ENCODE measurements around the gene PRC1. TPM values are rescaled to one million over a fixed set of nuclear protein-coding genes. Genes with fewer than 3 reads are reported as not detected.

Gene PRC1
- total RNA-seq, 1 experiment from 2014 or later, result 75.7 TPM

DNA sequence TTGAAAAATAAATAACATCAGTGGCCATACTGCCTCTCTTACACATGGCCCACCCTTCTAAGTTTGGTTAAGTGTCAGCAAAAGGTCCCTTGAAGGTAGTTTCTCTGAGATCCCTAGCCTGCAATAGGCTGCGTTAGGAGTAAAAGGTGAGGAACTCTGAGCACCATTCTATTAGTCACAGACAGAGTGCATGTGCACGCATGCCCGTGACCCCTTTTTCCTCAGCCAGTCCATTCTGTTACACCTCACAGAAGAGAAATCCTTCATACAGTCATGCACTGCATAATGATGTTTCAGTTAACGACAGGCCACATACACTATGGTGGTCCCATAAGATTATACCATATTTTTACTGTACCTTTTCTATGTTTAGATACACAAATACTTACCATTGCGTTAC lies 27.1 kb downstream of the PRC1 start:
- H3K27me3 Mint-ChIP-seq (ENCODE audit: low read depth), result no peaks in the 10 kb centered on the region
- Histone ChIP-seq H2BK15ac (ENCODE audit: low read depth, low read length) (no peak overlapping the region), H3K56ac (ENCODE audit: insufficient read length, low read depth, low read length) (no peak overlapping the region), H4K91ac (ENCODE audit: insufficient read length, low read depth, low read length) (no peak overlapping the region), H3K4ac (ENCODE audit: low read depth, low read length) (no peak overlapping the region), H3K9ac (ENCODE audit: extremely low read depth, insufficient read length, low read length) (no peak overlapping the region), H4K20me1 (ENCODE audit: control insufficient read depth, insufficient read depth, insufficient read length) (no peaks in the 10 kb centered on the region), H2BK20ac (ENCODE audit: low read depth, low read length, poor library complexity, severe bottlenecking) (no peak overlapping the region), H3K27ac (ENCODE audit: insufficient read length, low read depth, low read length) (no peak overlapping the region), H3K79me2 (ENCODE audit: insufficient read depth, low read length) (no peaks in the 10 kb centered on the region), H3K9me3 (ENCODE audit: control insufficient read depth, low read depth, low read length) (no peaks in the 10 kb centered on the region), H2BK12ac (ENCODE audit: insufficient read length, low read depth, low read length) (no peak overlapping the region), H2AFZ (ENCODE audit: low read length) (no peak overlapping the region), H3K14ac (ENCODE audit: insufficient read depth, low read length) (no peak overlapping the region), H3T11ph (ENCODE audit: low read length) (no peak overlapping the region), H3K23ac (ENCODE audit: insufficient read length, low read depth, low read length) (no peak overlapping the region), H3K4me2 (ENCODE audit: insufficient read depth, insufficient read length, low read length) (no peak overlapping the region), H3K18ac (ENCODE audit: insufficient read length, low read depth, low read length) (no peak overlapping the region), H4K5ac (ENCODE audit: insufficient read length, low read depth, low read length) (no peak overlapping the region), H3K23me2 (ENCODE audit: insufficient read length, low read depth, low read length, poor library complexity, severe bottlenecking) (no peaks in the 10 kb centered on the region), H2AK5ac (ENCODE audit: insufficient read length, low read length) (no peak overlapping the region), H3K4me1 (ENCODE audit: insufficient read depth, low read length) (no peaks in the 10 kb centered on the region), H3K27me3 (ENCODE audit: insufficient read depth, low read length) (no peaks in the 10 kb centered on the region), H4K8ac (replicated peaks; ENCODE audit: insufficient read length, low read depth, low read length) (no peak overlapping the region), H3K79me1 (ENCODE audit: insufficient read depth, low read depth, low read length, poor library complexity, severe bottlenecking) (no peaks in the 10 kb centered on the region), H2BK5ac (ENCODE audit: insufficient read length, low read length) (no peak overlapping the region), H2BK120ac (ENCODE audit: low read depth, low read length, poor library complexity, severe bottlenecking) (no peak overlapping the region)
- no peak overlapping the region for H3K4me3 Mint-ChIP-seq
- peaks cover 33 to 83% (median 78%) of the 10 kb centered on the region in 3 experiments for H3K36me3 Mint-ChIP-seq (ENCODE audit: insufficient read depth in 1 of 3, low read depth in 3 of 3)
- WGBS (ENCODE audit: extremely low coverage, insufficient read length, low lambda C conversion rate), result no CpG with 5 or more reads among the region's 5 CpGs
- TF ChIP-seq, protein P1, sequence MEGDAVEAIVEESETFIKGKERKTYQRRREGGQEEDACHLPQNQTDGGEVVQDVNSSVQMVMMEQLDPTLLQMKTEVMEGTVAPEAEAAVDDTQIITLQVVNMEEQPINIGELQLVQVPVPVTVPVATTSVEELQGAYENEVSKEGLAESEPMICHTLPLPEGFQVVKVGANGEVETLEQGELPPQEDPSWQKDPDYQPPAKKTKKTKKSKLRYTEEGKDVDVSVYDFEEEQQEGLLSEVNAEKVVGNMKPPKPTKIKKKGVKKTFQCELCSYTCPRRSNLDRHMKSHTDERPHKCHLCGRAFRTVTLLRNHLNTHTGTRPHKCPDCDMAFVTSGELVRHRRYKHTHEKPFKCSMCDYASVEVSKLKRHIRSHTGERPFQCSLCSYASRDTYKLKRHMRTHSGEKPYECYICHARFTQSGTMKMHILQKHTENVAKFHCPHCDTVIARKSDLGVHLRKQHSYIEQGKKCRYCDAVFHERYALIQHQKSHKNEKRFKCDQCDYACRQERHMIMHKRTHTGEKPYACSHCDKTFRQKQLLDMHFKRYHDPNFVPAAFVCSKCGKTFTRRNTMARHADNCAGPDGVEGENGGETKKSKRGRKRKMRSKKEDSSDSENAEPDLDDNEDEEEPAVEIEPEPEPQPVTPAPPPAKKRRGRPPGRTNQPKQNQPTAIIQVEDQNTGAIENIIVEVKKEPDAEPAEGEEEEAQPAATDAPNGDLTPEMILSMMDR (conservative IDR thresholded peaks at IDR 0.05), result no peak
- DNase-seq, result no peak
- H3K27ac Mint-ChIP-seq, result peak overlapping the region in 2 of 3 experiments; percentile 55 to 68; a peak in 1 of 7 replicates
- no peaks in the 10 kb centered on the region for H3K9me3 Mint-ChIP-seq
- H3K4me1 Mint-ChIP-seq, result no peaks in the 10 kb centered on the region

Data from H9 (cell line).